ENCODE measurements around the gene CNTN4.

DNA sequence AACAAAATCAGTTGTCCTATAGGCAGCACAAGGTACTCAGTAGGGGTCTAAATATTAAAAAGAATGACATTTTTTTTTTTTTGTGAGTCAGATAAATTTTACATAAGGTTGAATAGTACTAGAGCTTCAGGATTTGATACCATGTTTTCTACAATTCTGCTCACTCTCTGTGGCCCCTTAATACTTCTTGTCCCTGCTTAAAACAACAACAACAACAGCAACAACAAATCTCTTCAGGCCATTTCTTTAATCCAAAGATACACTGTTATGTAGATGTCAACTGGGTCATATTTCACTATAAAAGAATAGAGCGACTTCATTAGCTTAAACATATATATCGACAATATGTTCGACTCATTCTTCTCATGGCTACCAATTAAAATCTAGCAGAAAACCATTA is 1008.5 kb downstream of the CNTN4 start:
- TF ChIP-seq, protein P1, sequence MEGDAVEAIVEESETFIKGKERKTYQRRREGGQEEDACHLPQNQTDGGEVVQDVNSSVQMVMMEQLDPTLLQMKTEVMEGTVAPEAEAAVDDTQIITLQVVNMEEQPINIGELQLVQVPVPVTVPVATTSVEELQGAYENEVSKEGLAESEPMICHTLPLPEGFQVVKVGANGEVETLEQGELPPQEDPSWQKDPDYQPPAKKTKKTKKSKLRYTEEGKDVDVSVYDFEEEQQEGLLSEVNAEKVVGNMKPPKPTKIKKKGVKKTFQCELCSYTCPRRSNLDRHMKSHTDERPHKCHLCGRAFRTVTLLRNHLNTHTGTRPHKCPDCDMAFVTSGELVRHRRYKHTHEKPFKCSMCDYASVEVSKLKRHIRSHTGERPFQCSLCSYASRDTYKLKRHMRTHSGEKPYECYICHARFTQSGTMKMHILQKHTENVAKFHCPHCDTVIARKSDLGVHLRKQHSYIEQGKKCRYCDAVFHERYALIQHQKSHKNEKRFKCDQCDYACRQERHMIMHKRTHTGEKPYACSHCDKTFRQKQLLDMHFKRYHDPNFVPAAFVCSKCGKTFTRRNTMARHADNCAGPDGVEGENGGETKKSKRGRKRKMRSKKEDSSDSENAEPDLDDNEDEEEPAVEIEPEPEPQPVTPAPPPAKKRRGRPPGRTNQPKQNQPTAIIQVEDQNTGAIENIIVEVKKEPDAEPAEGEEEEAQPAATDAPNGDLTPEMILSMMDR (IDR thresholded peaks at IDR 0.05; ENCODE audit: insufficient read depth, low read length), result no peak
- TF ChIP-seq POLR2AphosphoS5 (IDR thresholded peaks at IDR 0.05; ENCODE audit: low read depth), result no peak
